CD14-positive monocyte (primary cell): ENCODE data around the gene TMEM42. TPM values are rescaled to one million over a fixed set of nuclear protein-coding genes. Genes with fewer than 3 reads are reported as not detected.

Source experiments
- DNase-seq, 3 donors: peaks; one replicate each; pipeline ENCODE4 v3.0.0-alpha.2; 2011 to 2022
- H2AFZ ChIP-seq: 2 replicates; pipeline ENCODE4 v1.6.0; 2012; ENCODE audit warnings: mild to moderate bottlenecking, low read depth, low read length, inconsistent platforms; ENCODE audit not compliant: insufficient read depth, poor library complexity, severe bottlenecking
- H3K27ac ChIP-seq, 2 donors: 1 replicate in 1 of 2; 2 replicates in 1 of 2; pipeline ENCODE4 v1.5.1; 2012 to 2013; ENCODE audit warnings: low read length in 2 of 2, control low read depth in 1 of 2, inconsistent platforms in 1 of 2, low read depth in 1 of 2, mild to moderate bottlenecking in 1 of 2
- H3K27me3 ChIP-seq, 2 donors: one replicate each; pipeline versions ENCODE4 v1.6.0 to v1.6.1; 2011 to 2013; ENCODE audit warnings: low read length in 2 of 2; ENCODE audit not compliant: control insufficient read depth in 2 of 2, insufficient read depth in 2 of 2
- H3K36me3 ChIP-seq, 2 donors: replicated peaks in 1 of 2; 1 replicate in 1 of 2; 2 replicates in 1 of 2; pipeline versions ENCODE4 v1.5.1 to v1.6.1; 2012 to 2013; ENCODE audit warnings: low read length in 2 of 2, control low read depth in 1 of 2, inconsistent platforms in 1 of 2, mild to moderate bottlenecking in 1 of 2; ENCODE audit not compliant: insufficient read depth in 2 of 2, control insufficient read depth in 1 of 2
- H3K4me1 ChIP-seq, 2 donors: 1 replicate in 1 of 2; 2 replicates in 1 of 2; pipeline versions ENCODE4 v1.5.1 to v1.6.1; 2012 to 2013; ENCODE audit warnings: low read length in 2 of 2, control low read depth in 1 of 2, inconsistent platforms in 1 of 2, mild to moderate bottlenecking in 1 of 2, moderate library complexity in 1 of 2; ENCODE audit not compliant: insufficient read depth in 2 of 2, control insufficient read depth in 1 of 2
- H3K4me2 ChIP-seq: replicated peaks from 2 replicates; pipeline ENCODE3; 2012; ENCODE audit warnings: low read length, moderate library complexity, mild to moderate bottlenecking; ENCODE audit not compliant: poor library complexity, severe bottlenecking; ENCODE audit errors: extremely low read depth
- H3K4me3 ChIP-seq, 3 experiments: fragments of 200-600 bp in 1 of 3; sonication (generic) in 1 of 3; replicated peaks in 1 of 3; 1 replicate in 2 of 3; 2 replicates in 1 of 3; pipeline ENCODE4 v1.5.1; 2011 to 2013; ENCODE audit warnings: low read length in 3 of 3, mild to moderate bottlenecking in 3 of 3, control low read depth in 2 of 3, low read depth in 2 of 3, inconsistent platforms in 1 of 3, moderate library complexity in 1 of 3
- H3K79me2 ChIP-seq: 2 replicates; pipeline ENCODE4 v1.6.0; 2012; ENCODE audit warnings: mild to moderate bottlenecking, control low read depth, inconsistent platforms, low read length, moderate library complexity; ENCODE audit not compliant: insufficient read depth
- H3K9ac ChIP-seq: 2 replicates; pipeline ENCODE4 v1.6.0; 2017; ENCODE audit warnings: low read length, mild to moderate bottlenecking; ENCODE audit not compliant: insufficient read depth, poor library complexity, severe bottlenecking
- H3K9me3 ChIP-seq, 2 donors: replicated peaks in 1 of 2; 1 replicate in 1 of 2; 2 replicates in 1 of 2; pipeline versions ENCODE4 v1.5.1 to v1.6.1; 2012 to 2013; ENCODE audit warnings: low read length in 2 of 2, control low read depth in 1 of 2; ENCODE audit not compliant: control insufficient read depth in 1 of 2, insufficient read depth in 1 of 2
- H4K20me1 ChIP-seq: 2 replicates; pipeline ENCODE4 v1.6.0; 2012; ENCODE audit warnings: mild to moderate bottlenecking, low read length, control low read depth, moderate library complexity; ENCODE audit not compliant: insufficient read depth
- H3K27ac Mint-ChIP-seq, 7 donors: one replicate each; pipeline ENCODE4 v1.8.0; 2020; ENCODE audit warnings: mild to moderate bottlenecking in 7 of 7, mixed read lengths in 7 of 7, moderate library complexity in 6 of 7, inconsistent platforms in 2 of 7
- H3K27me3 Mint-ChIP-seq, 3 donors: one replicate each; pipeline ENCODE4 v1.8.0; 2021 to 2022; ENCODE audit warnings: low read depth in 3 of 3, mild to moderate bottlenecking in 3 of 3, mixed read lengths in 3 of 3, moderate library complexity in 3 of 3, inconsistent platforms in 1 of 3
- H3K36me3 Mint-ChIP-seq, 2 donors: one replicate each; pipeline ENCODE4 v1.8.0; 2020; ENCODE audit warnings: mixed read lengths in 2 of 2, inconsistent platforms in 1 of 2, mild to moderate bottlenecking in 1 of 2
- H3K4me1 Mint-ChIP-seq: one replicate; pipeline ENCODE4 v1.8.0; 2020; ENCODE audit warnings: mild to moderate bottlenecking, mixed read lengths
- H3K4me3 Mint-ChIP-seq, 2 donors: one replicate each; pipeline ENCODE4 v1.8.0; 2020; ENCODE audit warnings: mild to moderate bottlenecking in 2 of 2, mixed read lengths in 2 of 2, moderate library complexity in 1 of 2
- H3K9me3 Mint-ChIP-seq, 7 donors: one replicate each; pipeline ENCODE4 v1.8.0; 2020 to 2022; ENCODE audit warnings: mixed read lengths in 7 of 7, mild to moderate bottlenecking in 6 of 7, moderate library complexity in 6 of 7, inconsistent platforms in 2 of 7
- WGBS: methylation state at CpG from one replicate; pipeline ENCODE4 v1.1.5; 2013; ENCODE audit warnings: missing lambda C conversion rate; ENCODE audit not compliant: insufficient coverage; 5-methylcytosine and 5-hydroxymethylcytosine counted together
- intact Hi-C, 2 donors: fragments of 100-400 bp; cut with micrococcal nuclease; formaldehyde crosslinking; loops; one replicate each; pipeline versions ENCODE4 v1.15.0 to v1.15.1; 2023
- polyA plus RNA-seq, 3 donors: library from polyadenylated mRNA; depleted of rRNA in 1 of 3; unstranded in 2 of 3; stranded (reverse) in 1 of 3; fragments of 300-500 nt in 2 of 3; fragments of >200 nt in 1 of 3; fragmentation: Illumina TruSeq in 2 of 3; gene quantifications; 1 replicate in 2 of 3; 2 replicates in 1 of 3; pipeline ENCODE4 v1.2.3, GENCODE V29; 2012 to 2021
- TF ChIP-seq, protein P1 (sequence below): fragments of 200-600 bp; IDR thresholded peaks from one replicate; pipeline ENCODE4 v1.8.0; 2022; ENCODE audit warnings: antibody characterized with exemption, mild to moderate bottlenecking

Gene TMEM42
- polyA plus RNA-seq, 3 donors = 16.2 to 31.2 (median 27.5) TPM

DNA sequence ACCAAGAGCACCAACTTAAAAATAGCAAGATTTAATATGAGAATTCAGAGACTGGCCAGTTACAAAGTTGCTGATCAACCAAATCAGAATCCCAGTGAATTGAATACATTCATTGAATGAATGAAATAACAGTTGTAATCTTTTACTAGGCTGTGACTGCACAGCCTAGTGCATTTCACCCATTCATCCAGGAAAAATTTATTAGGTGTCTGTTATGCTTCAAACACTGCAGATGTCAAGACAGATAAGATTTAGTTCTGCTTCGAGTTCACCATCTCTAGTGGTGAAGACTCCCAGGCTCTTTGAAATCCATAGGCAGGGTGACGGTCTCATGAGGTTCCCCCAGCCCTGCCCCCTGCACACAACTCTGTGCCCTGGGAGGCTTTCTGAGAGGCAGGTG is 41.6 kb downstream of the TMEM42 start:
- no peaks in the 10 kb centered on the region for H4K20me1 ChIP-seq
- no peaks in the 10 kb centered on the region for H3K4me1 Mint-ChIP-seq
- no peaks in the 10 kb centered on the region for H3K27me3 ChIP-seq
- WGBS = 10% methylated on average over 2 of the region's 2 CpGs
- no peaks in the 10 kb centered on the region for H3K36me3 ChIP-seq
- no peak overlapping the region for H3K4me3 ChIP-seq
- H3K79me2 ChIP-seq = no peaks in the 10 kb centered on the region
- H3K36me3 Mint-ChIP-seq = no peaks in the 10 kb centered on the region
- H3K9me3 ChIP-seq = no peaks in the 10 kb centered on the region
- TF ChIP-seq, protein P1, sequence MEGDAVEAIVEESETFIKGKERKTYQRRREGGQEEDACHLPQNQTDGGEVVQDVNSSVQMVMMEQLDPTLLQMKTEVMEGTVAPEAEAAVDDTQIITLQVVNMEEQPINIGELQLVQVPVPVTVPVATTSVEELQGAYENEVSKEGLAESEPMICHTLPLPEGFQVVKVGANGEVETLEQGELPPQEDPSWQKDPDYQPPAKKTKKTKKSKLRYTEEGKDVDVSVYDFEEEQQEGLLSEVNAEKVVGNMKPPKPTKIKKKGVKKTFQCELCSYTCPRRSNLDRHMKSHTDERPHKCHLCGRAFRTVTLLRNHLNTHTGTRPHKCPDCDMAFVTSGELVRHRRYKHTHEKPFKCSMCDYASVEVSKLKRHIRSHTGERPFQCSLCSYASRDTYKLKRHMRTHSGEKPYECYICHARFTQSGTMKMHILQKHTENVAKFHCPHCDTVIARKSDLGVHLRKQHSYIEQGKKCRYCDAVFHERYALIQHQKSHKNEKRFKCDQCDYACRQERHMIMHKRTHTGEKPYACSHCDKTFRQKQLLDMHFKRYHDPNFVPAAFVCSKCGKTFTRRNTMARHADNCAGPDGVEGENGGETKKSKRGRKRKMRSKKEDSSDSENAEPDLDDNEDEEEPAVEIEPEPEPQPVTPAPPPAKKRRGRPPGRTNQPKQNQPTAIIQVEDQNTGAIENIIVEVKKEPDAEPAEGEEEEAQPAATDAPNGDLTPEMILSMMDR = no peak
- H3K9me3 Mint-ChIP-seq = peaks cover 0 to 11% (median 3%) of the 10 kb centered on the region in 7 donors
- no peak overlapping the region for H3K27ac ChIP-seq
- no peak overlapping the region for H3K4me2 ChIP-seq
- no peak for DNase-seq
- no peak overlapping the region for H3K9ac ChIP-seq
- H3K4me1 ChIP-seq = no peaks in the 10 kb centered on the region
- intact Hi-C loops = no loop called here
- no peak overlapping the region for H2AFZ ChIP-seq
- peaks cover 0 to 18% (median 1%) of the 10 kb centered on the region in 3 donors for H3K27me3 Mint-ChIP-seq
- no peak overlapping the region for H3K27ac Mint-ChIP-seq
- H3K4me3 Mint-ChIP-seq = no peak overlapping the region

DNA sequence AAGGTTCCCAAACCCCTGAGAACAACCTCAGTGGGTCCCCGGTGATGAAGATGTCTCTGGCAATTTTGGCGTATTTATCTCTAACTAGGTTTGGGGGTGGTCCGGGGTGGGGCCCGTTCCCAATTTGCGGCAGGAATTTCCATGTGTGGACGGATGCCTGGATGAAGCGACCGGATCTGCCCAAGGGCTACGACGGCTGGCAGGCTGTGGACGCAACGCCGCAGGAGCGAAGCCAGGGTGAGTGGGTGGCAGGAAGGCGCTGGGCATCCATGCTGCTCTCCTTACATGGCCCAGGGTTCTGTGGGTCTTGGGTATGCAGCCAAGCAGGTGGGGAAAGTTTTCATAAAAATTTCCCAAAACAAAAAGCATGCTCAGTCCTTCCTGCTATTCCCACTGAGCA is 42.0 kb downstream of the TMEM42 start:
- H3K27ac ChIP-seq = no peak overlapping the region
- H3K36me3 ChIP-seq = no peaks in the 10 kb centered on the region
- no peak overlapping the region for H3K4me2 ChIP-seq
- intact Hi-C loops = no loop called here
- no peak overlapping the region for H2AFZ ChIP-seq
- H3K79me2 ChIP-seq = no peaks in the 10 kb centered on the region
- Mint-ChIP-seq H3K27ac (no peak overlapping the region), H3K4me3 (no peak overlapping the region), H3K9me3 (peaks cover 0 to 12% (median 3%) of the 10 kb centered on the region in 7 donors), H3K4me1 (no peaks in the 10 kb centered on the region), H3K27me3 (peaks cover 0 to 20% (median 2%) of the 10 kb centered on the region in 3 donors), H3K36me3 (no peaks in the 10 kb centered on the region)
- 96% methylated on average over 14 of the region's 15 CpGs for WGBS
- peaks cover 0 to 2% of the 10 kb centered on the region in 2 donors for H3K27me3 ChIP-seq
- H3K9me3 ChIP-seq = no peaks in the 10 kb centered on the region
- TF ChIP-seq, protein P1 = no peak
- no peaks in the 10 kb centered on the region for H3K4me1 ChIP-seq
- no peaks in the 10 kb centered on the region for H4K20me1 ChIP-seq
- DNase-seq = no peak
- no peak overlapping the region for H3K9ac ChIP-seq
- no peak overlapping the region for H3K4me3 ChIP-seq
